H1 (cell line): ENCODE results near the gene ZHX3. TPM values are rescaled to one million over a fixed set of nuclear protein-coding genes. Genes with fewer than 3 reads are reported as not detected.

ENCODE experiments used
- CTCF ChIA-PET: fragments of 300-600 bp; sonication (Branson Sonifier 250); formaldehyde crosslinking; loops from one replicate; lab custom pipeline; 2021; ENCODE audit not compliant: partially characterized antibody; lab: Charles Lee
- POLR2A ChIA-PET: fragments of 300-600 bp; sonication (Branson Sonifier 250); formaldehyde crosslinking; loops from one replicate; lab custom pipeline; 2021; ENCODE audit warnings: inconsistent platforms; ENCODE audit not compliant: partially characterized antibody; lab: Charles Lee
- DNase-seq, 2 experiments: peaks; one replicate each; pipeline versions ENCODE4 v3.0.0 to v3.0.0-alpha.2; 2010 to 2022; ENCODE audit warnings: low spot score in 2 of 2, low read depth in 1 of 2, mixed read lengths in 1 of 2
- FAIRE-seq: peaks from 2 replicates; lab custom pipeline; 2011; peaks lifted over from hg19 to GRCh38; lab: Jason Lieb, UNC
- H2AFZ ChIP-seq: 2 replicates; pipeline ENCODE4 v1.8.1; 2012; ENCODE audit warnings: low read length, inconsistent platforms
- H2AK5ac ChIP-seq: 2 replicates; pipeline ENCODE4 v1.6.1; 2013; ENCODE audit warnings: low read depth, low read length
- H2BK120ac ChIP-seq: replicated peaks from 2 replicates; pipeline ENCODE3; 2013; ENCODE audit warnings: low read depth, low read length, inconsistent platforms
- H2BK12ac ChIP-seq: 2 replicates; pipeline ENCODE4 v1.6.1; 2013; ENCODE audit warnings: low read depth, low read length
- H2BK15ac ChIP-seq: 2 replicates; pipeline ENCODE4 v1.6.1; 2013; ENCODE audit warnings: low read length
- H2BK20ac ChIP-seq: 2 replicates; pipeline ENCODE4 v1.6.1; 2013; ENCODE audit warnings: low read length
- H2BK5ac ChIP-seq: 2 replicates; pipeline ENCODE4 v1.6.1; 2013; ENCODE audit warnings: low read depth, low read length
- H3K14ac ChIP-seq: 2 replicates; pipeline ENCODE4 v1.6.1; 2013; ENCODE audit warnings: inconsistent platforms; ENCODE audit not compliant: insufficient read length
- H3K18ac ChIP-seq: 2 replicates; pipeline ENCODE4 v1.6.1; 2013; ENCODE audit warnings: low read length; ENCODE audit errors: extremely low read depth
- H3K23ac ChIP-seq: 2 replicates; pipeline ENCODE4 v1.6.1; 2013; ENCODE audit warnings: inconsistent platforms; ENCODE audit not compliant: insufficient read length
- H3K23me2 ChIP-seq: 2 replicates; pipeline ENCODE4 v1.6.1; 2013; ENCODE audit warnings: low read depth, low read length
- H3K27ac ChIP-seq: 2 replicates; pipeline ENCODE4 v1.6.1; 2011; ENCODE audit warnings: low read depth, low read length, inconsistent platforms
- H3K27me3 ChIP-seq, 4 experiments: replicated peaks in 1 of 4; 1 replicate in 1 of 4; 2 replicates in 3 of 4; pipeline versions ENCODE4 v1.6.1 to v1.8.1; 2011 to 2013; ENCODE audit warnings: low read length in 3 of 4, mild to moderate bottlenecking in 3 of 4, inconsistent platforms in 2 of 4, mixed read lengths in 2 of 4, moderate library complexity in 1 of 4; ENCODE audit not compliant: control insufficient read depth in 3 of 4, insufficient read depth in 3 of 4; ENCODE audit errors: extremely low read depth in 1 of 4
- H3K36me3 ChIP-seq, 4 experiments: 2 replicates each; pipeline versions ENCODE4 v1.6.1 to v1.8.1; 2011 to 2013; ENCODE audit warnings: mild to moderate bottlenecking in 4 of 4, low read length in 3 of 4, moderate library complexity in 2 of 4, control low read depth in 1 of 4, inconsistent platforms in 1 of 4; ENCODE audit not compliant: insufficient read depth in 4 of 4, control insufficient read depth in 2 of 4
- H3K4ac ChIP-seq: replicated peaks from 2 replicates; pipeline ENCODE3; 2013; ENCODE audit warnings: low read length, low read depth, mixed read lengths, inconsistent platforms; ENCODE audit not compliant: insufficient read length
- H3K4me1 ChIP-seq, 4 experiments: replicated peaks in 1 of 4; 1 replicate in 1 of 4; 2 replicates in 3 of 4; pipeline versions ENCODE4 v1.6.1 to v1.8.1; 2011 to 2013; ENCODE audit warnings: low read length in 3 of 4, inconsistent platforms in 2 of 4, mixed read lengths in 1 of 4; ENCODE audit not compliant: insufficient read depth in 4 of 4, control insufficient read depth in 3 of 4
- H3K4me2 ChIP-seq, 2 experiments: 2 replicates each; pipeline versions ENCODE4 v1.6.1 to v1.8.1; 2011 to 2013; ENCODE audit warnings: low read depth in 2 of 2, low read length in 2 of 2, control low read depth in 1 of 2, inconsistent platforms in 1 of 2, mild to moderate bottlenecking in 1 of 2; ENCODE audit not compliant: insufficient read depth in 1 of 2
- H3K4me3 ChIP-seq, 4 experiments: fragments of 200-600, 300-600 bp in 1 of 4; sonication (generic), shearing (Covaris generic), sonication (Bioruptor Twin) in 1 of 4; 2 replicates each; pipeline versions ENCODE4 v1.5.1 to v1.8.1; 2011 to 2016; ENCODE audit warnings: low read length in 4 of 4, low read depth in 3 of 4, control low read depth in 2 of 4, inconsistent platforms in 2 of 4, mild to moderate bottlenecking in 2 of 4, mixed read lengths in 1 of 4, moderate library complexity in 1 of 4; ENCODE audit not compliant: insufficient read depth in 2 of 4; ENCODE audit errors: extremely low read depth in 1 of 4
- H3K56ac ChIP-seq: replicated peaks from 2 replicates; pipeline ENCODE3; 2013; ENCODE audit warnings: low read depth, mild to moderate bottlenecking, mixed read lengths, low read length, inconsistent platforms; ENCODE audit not compliant: insufficient read length
- H3K79me1 ChIP-seq: 2 replicates; pipeline ENCODE4 v1.6.1; 2013; ENCODE audit warnings: low read depth, low read length, control low read depth
- H3K79me2 ChIP-seq, 2 experiments: 2 replicates each; pipeline versions ENCODE4 v1.6.1 to v1.8.1; 2012 to 2013; ENCODE audit warnings: low read length in 2 of 2, mild to moderate bottlenecking in 2 of 2, inconsistent platforms in 1 of 2; ENCODE audit not compliant: insufficient read depth in 2 of 2, control insufficient read depth in 1 of 2
- H3K9ac ChIP-seq, 4 experiments: replicated peaks in 1 of 4; 1 replicate in 1 of 4; 2 replicates in 3 of 4; pipeline versions ENCODE4 v1.6.1 to v1.8.1; 2011 to 2013; ENCODE audit warnings: low read depth in 3 of 4, low read length in 3 of 4, control low read depth in 2 of 4, mild to moderate bottlenecking in 2 of 4, moderate library complexity in 2 of 4, inconsistent platforms in 1 of 4; ENCODE audit errors: extremely low read depth in 1 of 4
- H3K9me3 ChIP-seq, 2 experiments: 2 replicates each; pipeline versions ENCODE4 v1.6.1 to v1.8.1; 2012 to 2013; ENCODE audit warnings: mild to moderate bottlenecking in 2 of 2, moderate library complexity in 2 of 2, control low read depth in 1 of 2, inconsistent platforms in 1 of 2, low read depth in 1 of 2, low read length in 1 of 2, mixed read lengths in 1 of 2; ENCODE audit not compliant: insufficient read depth in 2 of 2
- H4K20me1 ChIP-seq, 2 experiments: replicated peaks in 1 of 2; 2 replicates each; pipeline versions ENCODE3 to v1.8.1; 2011 to 2013; ENCODE audit warnings: inconsistent platforms in 2 of 2, low read length in 2 of 2, mild to moderate bottlenecking in 1 of 2; ENCODE audit not compliant: insufficient read depth in 2 of 2, control insufficient read depth in 1 of 2
- H4K5ac ChIP-seq: 2 replicates; pipeline ENCODE4 v1.6.1; 2013; ENCODE audit warnings: low read length, low read depth, mixed read lengths, inconsistent platforms; ENCODE audit not compliant: insufficient read length
- H4K8ac ChIP-seq: 2 replicates; pipeline ENCODE4 v1.8.0; 2013; ENCODE audit warnings: mild to moderate bottlenecking, moderate library complexity, low read length, inconsistent platforms; ENCODE audit not compliant: insufficient read depth; ENCODE audit errors: extremely low read depth
- H4K91ac ChIP-seq: replicated peaks from 2 replicates; pipeline ENCODE3; 2013; ENCODE audit warnings: low read length, mixed read lengths, inconsistent platforms; ENCODE audit not compliant: insufficient read length
- WGBS, 2 experiments: shearing (Covaris generic) in 1 of 2; methylation state at CpG; one replicate each; pipeline versions ENCODE4 v1.1.6 to v1.1.7; 2013 to 2015; ENCODE audit warnings: low lambda C conversion rate in 2 of 2, mixed read lengths in 2 of 2, inconsistent platforms in 1 of 2, low coverage in 1 of 2, missing lambda C conversion rate in 1 of 2; ENCODE audit not compliant: insufficient replicate concordance in 2 of 2, insufficient coverage in 1 of 2, insufficient read length in 1 of 2; ENCODE audit errors: extremely low coverage in 1 of 2, missing lambda C conversion rate in 1 of 2; 5-methylcytosine and 5-hydroxymethylcytosine counted together
- polyA plus RNA-seq, 7 experiments: library from polyadenylated mRNA; depleted of rRNA in 3 of 7; stranded (reverse) in 5 of 7; unstranded in 2 of 7; fragments of >200 nt in 5 of 7; fragments of 200-250 nt in 2 of 7; gene quantifications; 1 replicate in 5 of 7; 2 replicates in 1 of 7; 4 replicates in 1 of 7; pipeline versions ENCODE4 v1.2.1 to v1.2.3, GENCODE V29; 2011 to 2013; ENCODE audit warnings: missing spikeins in 2 of 7, mixed read lengths in 2 of 7
- total RNA-seq: library from RNA; stranded (reverse); fragmentation: NEBNext Ultra II Directional; extraction: Animal tissue kit (Norgen Biotek cat#: 25700); gene quantifications from 2 replicates; pipeline ENCODE4 v1.2.1, GENCODE V29; 2021

The ZHX3 gene
- total and polyA plus RNA-seq, 2 of the 8 experiments (the other 6 are each of a cell fraction or from before 2014, with no cell fraction given), result 1.00 to 7.8 TPM

DNA sequence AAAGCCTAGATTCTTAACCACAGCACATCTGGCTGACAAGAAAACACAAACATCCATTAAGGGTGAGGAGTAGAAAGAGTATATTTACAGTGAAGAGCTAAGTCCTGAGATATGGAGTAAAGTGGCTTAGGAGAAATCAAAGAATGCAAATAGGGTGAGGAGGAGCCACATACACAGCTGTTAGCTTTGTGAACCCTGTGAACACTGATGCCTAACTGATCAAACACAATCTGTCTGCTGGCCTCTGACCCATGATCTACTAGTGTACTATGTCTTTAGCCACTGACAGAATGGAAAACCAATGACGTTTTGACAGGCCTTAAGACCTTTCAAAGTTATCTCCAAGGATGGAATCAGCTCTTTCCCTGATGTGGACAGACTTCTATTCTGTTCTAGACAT is 75.2 kb downstream of the ZHX3 start:
- Histone ChIP-seq H3K23me2 (no peaks in the 10 kb centered on the region), H3K56ac (no peak overlapping the region), H4K5ac (no peak overlapping the region), H2AFZ (no peak overlapping the region), H3K23ac (no peak overlapping the region), H4K91ac (no peak overlapping the region), H3K18ac (no peak overlapping the region), H3K27me3 (peaks cover 5 to 16% (median 13%) of the 10 kb centered on the region in 4 experiments; a peak in 5 of 7 replicates), H2BK120ac (no peak overlapping the region), H3K36me3 (no peaks in the 10 kb centered on the region), H3K79me1 (no peaks in the 10 kb centered on the region), H3K4ac (no peak overlapping the region), H3K4me1 (peaks cover 0 to 4% (median 3%) of the 10 kb centered on the region in 4 experiments; a peak in 6 of 7 replicates), H2AK5ac (no peak overlapping the region), H2BK15ac (no peak overlapping the region), H2BK12ac (no peak overlapping the region), H3K14ac (no peak overlapping the region), H3K9me3 (no peaks in the 10 kb centered on the region), H3K27ac (no peak overlapping the region), H3K4me3 (no peak overlapping the region), H3K9ac (no peak overlapping the region), H2BK20ac (no peak overlapping the region), H4K8ac (no peak overlapping the region), H3K4me2 (no peak overlapping the region), H3K79me2 (no peaks in the 10 kb centered on the region), H4K20me1 (peaks cover 0 to 1% of the 10 kb centered on the region in 2 experiments), H2BK5ac (no peak overlapping the region)
- ChIA-PET POLR2A (interaction anchor here (1.2 kb wide), 1 partner anchor 116 kb away, joined by 3 read pairs; no protein-coding TSS in a partner anchor), CTCF (interaction anchor here (0.7 to 8.6 kb wide), 7 partner anchors 9 to 97 kb away, joined by 3 to 68 read pairs (median 4); partner anchors contain the start of gene LPIN3)
- DNase-seq (no peak), FAIRE-seq (no peak)
- WGBS, 2 experiments, result 62% methylated on average over 1 of the region's 1 CpG; no CpG with 5 or more reads in 1 of the 2 experiments
